AG10803 (cell line): ENCODE measurements around the gene CSH2.
"Not testable (repeated sequence)": the region's sequence is repeated elsewhere in the genome, so short reads cannot be mapped to it uniquely, and the experiment has no call there.

Experiments
- DNase-seq: peaks from one replicate; pipeline ENCODE4 v3.0.0; 2010; ENCODE audit warnings: low read depth
- H3K4me3 ChIP-seq: 2 replicates; pipeline ENCODE4 v1.5.1; 2011; ENCODE audit warnings: mild to moderate bottlenecking, low read length, control low read depth
- TF ChIP-seq, protein P1 (sequence below): conservative IDR thresholded peaks from 2 replicates; pipeline ENCODE4 v1.5.1; 2011; ENCODE audit warnings: mild to moderate bottlenecking, low read length, control low read depth, inconsistent platforms

Gene CSH2

DNA sequence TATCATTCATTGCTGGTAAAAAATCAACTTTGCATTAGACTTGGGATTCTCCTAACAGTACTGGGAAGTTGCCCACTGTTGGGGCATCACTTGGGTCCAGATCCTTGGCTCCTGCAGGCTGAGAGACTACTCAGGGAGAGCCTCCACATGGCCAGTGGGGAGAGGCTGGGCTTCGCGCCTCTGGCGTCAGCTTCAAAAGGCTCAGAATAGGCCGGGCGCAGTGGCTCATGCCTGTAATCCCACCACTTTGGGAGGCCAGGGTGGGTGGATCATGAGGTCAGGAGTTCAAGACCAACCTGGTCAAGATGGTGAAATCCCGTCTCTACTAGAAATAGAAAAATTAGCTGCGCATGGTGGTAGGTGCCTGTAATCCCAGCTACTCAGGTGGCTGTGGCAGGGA lies 41.0 kb upstream of the CSH2 start:
- TF ChIP-seq, protein P1, sequence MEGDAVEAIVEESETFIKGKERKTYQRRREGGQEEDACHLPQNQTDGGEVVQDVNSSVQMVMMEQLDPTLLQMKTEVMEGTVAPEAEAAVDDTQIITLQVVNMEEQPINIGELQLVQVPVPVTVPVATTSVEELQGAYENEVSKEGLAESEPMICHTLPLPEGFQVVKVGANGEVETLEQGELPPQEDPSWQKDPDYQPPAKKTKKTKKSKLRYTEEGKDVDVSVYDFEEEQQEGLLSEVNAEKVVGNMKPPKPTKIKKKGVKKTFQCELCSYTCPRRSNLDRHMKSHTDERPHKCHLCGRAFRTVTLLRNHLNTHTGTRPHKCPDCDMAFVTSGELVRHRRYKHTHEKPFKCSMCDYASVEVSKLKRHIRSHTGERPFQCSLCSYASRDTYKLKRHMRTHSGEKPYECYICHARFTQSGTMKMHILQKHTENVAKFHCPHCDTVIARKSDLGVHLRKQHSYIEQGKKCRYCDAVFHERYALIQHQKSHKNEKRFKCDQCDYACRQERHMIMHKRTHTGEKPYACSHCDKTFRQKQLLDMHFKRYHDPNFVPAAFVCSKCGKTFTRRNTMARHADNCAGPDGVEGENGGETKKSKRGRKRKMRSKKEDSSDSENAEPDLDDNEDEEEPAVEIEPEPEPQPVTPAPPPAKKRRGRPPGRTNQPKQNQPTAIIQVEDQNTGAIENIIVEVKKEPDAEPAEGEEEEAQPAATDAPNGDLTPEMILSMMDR = no peak
- no peak for DNase-seq
- H3K4me3 ChIP-seq = no peak overlapping the region

DNA sequence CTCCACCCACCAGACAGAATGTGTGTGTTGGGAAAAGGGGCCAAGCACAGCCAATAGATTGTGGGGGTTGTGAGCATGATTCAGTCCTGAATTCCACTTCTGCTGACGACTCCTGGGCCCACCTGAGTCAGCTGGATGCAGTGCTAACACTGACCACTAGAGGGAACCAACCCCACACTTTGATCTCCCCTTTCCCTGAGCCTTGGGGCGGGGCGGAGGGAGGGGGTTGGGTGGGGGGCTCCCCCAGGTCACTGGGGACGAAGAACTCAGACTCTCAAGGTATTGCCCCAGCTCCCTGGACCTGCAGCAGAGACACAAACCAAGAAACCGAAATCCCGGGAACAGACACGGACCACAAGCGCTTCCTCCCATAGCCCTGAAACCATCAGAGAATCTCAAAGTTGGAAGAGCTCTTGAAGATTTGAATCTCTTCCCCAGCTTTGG lies 38.2 kb upstream of the CSH2 start:
- TF ChIP-seq, protein P1 = peak; percentile 65
- peak; percentile 8 for DNase-seq
- no peak overlapping the region for H3K4me3 ChIP-seq

DNA sequence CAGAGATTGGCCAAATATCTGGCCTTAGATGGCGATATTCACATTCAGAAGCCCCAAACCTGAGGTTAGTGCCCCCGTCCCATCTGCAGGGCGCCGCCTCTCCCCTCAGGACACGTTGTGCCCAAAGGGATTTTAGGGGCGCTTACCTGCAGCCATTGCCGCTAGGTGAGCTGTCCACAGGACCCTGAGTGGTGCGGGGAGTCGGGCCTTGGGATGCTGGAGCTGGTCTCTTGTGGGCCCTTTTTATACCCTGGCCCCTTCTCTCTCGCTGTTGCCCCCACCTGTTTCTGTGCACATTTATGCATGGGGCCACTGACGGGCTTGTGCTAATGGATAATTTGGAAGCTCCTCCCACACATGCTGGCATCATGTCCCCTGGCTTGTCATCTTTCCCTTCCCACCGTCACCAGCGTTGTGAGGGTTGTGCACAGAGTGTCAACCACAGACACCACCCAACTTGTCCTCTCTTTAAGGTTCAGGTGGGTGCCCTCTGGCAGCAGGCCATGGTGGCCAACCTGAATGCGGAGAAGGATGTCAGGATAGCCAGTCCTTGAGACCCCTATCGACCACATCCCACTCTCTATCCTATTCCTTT lies 37.7 kb upstream of the CSH2 start, which contains the start of gene CSHL1:
Gene CSHL1 (minus strand): TSS at position 218 of the 595 bp plus-strand sequence. CDS start 62 bp downstream, at position 156.
- no peak within 1 kb of the TSS for H3K4me3 ChIP-seq

DNA sequence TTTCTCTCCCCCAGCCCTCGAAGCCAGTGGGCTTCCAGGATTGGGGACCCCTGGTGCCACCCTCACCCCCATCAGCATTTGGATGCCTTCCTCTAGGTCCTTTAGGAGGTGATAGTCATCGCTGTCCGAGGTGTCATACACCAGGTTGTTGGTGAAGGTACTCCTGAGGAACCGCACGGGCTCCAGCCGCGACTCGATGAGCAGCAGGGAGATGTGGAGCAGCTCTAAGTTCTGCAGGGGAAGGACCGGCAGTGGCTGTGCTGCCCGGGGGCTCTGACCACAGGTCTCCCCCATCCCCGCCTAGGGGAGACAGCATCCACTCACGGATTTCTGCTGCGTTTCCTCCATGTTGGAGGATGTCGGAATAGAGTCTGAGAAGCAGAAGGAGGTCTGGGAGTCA lies 36.6 kb upstream of the CSH2 start:
- TF ChIP-seq, protein P1 = no peak
- DNase-seq = no peak
- no peak overlapping the region for H3K4me3 ChIP-seq

More for the DNA sequence above, 37.7 kb upstream of the CSH2 start, which contains the start of gene CSHL1:
- TF ChIP-seq, protein P1 = no peak
- no peak for DNase-seq

DNA sequence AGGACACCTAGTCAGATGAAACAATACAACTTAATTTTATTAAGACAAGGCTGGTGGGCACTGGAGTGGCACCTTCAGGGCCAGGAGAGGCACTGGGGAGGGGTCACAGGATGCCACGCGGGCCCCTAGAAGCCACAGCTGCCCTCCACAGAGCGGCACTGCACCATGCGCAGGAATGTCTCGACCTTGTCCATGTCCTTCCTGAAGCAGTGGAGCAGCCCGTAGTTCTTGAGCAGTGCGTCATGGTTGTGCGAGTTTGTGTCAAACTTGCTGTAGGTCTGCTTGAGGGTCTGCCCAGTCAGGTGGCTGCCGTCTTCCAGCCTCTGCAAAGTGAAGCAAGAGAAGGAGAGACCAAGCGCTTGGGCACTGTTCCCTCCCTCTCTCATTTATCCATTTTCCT lies 36.1 kb upstream of the CSH2 start:
- not testable (repeated sequence) for H3K4me3 ChIP-seq, DNase-seq

DNA sequence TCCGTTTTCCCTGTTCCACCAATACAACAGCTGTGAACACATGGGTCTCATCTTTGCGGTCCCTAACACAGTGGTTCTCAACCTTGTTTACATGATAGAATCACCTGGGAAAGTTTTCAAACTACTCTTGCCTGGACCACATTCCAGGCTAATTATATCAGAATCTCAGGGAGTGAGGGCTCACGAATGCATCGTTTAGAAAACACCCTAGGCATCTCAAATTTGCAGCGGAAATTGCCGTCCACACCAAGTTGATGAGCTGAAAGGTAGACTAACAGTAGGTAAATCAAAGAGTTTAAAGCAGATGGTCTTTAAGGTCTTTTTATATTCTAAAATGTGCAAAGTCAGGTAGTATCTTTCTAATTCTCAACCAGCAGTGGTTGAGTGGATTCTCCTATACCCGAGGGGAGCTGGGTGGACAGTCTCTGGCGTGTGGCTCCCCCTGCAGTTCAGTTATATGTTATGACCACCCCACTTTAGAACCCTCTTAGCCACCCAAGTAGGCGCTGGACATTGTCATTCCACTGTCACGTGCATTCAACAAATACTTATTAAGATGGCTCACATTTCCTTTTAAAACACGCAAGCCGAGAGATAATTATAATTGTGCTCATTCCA lies 33.8 kb upstream of the CSH2 start:
- peak; percentile 20 for DNase-seq
- not testable (repeated sequence) for H3K4me3 ChIP-seq
- TF ChIP-seq, protein P1 = peak; percentile 32

DNA sequence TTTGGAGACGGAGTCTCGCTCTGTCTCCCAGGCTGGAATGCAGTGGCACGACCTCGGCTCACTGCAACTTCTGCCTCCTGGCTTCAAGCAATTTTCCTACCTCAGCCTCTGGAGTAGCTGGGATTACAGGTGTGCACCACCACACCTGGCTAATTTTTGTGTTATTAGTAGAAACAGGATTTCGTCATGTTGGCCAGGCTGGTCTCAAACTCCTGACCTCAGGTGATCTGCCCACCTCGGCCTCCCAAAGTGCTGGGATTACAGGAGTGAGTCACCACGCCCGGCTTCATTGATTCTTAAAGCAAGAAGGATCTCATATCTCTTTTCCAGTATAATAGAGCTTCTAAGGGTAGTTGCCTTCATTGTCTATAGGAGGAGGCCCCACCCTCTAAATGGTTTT lies 31.3 kb upstream of the CSH2 start:
- not testable (repeated sequence) for DNase-seq

DNA sequence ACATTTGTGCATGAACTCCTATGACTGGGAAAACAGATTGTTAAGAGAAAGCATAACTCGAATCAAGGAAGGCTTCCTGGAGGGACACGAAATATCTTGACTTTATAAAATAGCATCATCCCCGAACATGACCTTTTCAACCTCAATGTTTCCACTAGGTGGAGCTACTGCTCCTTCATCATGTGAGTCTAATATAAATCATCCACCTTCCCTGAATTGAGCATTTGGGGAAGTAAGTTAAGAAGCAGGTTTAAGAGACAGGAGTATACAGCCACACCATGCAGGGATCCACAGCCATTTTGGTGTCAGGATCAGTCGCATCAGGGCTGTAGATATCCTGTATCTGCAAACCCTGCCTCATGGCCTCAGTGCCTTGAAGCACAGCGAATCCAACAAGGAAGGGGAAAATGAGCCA lies 30.3 kb upstream of the CSH2 start:
- H3K4me3 ChIP-seq, DNase-seq: not testable (repeated sequence)
- TF ChIP-seq, protein P1 = peak; percentile 23

More for the DNA sequence above, 31.3 kb upstream of the CSH2 start:
- not testable (repeated sequence) for H3K4me3 ChIP-seq

DNA sequence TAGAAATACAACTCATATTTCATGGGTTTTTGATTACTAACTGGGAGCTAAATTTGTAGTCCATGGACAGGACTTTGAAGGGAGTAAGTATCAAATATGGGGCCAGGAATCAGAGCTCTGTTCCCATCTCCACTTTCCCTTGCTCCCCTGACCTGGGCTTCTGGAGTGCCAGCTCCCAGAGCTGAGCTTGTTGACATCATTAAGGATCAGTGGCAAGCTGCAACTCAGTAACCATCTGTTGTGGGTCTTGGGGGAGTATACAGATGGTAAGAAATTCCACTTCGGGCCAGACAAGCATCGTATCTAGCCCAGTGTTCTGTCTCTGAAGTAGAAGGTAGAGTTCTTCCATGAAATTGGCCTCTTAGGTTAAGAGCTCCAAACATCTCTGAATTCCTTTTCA lies 28.5 kb upstream of the CSH2 start:
- not testable (repeated sequence) for H3K4me3 ChIP-seq, DNase-seq

DNA sequence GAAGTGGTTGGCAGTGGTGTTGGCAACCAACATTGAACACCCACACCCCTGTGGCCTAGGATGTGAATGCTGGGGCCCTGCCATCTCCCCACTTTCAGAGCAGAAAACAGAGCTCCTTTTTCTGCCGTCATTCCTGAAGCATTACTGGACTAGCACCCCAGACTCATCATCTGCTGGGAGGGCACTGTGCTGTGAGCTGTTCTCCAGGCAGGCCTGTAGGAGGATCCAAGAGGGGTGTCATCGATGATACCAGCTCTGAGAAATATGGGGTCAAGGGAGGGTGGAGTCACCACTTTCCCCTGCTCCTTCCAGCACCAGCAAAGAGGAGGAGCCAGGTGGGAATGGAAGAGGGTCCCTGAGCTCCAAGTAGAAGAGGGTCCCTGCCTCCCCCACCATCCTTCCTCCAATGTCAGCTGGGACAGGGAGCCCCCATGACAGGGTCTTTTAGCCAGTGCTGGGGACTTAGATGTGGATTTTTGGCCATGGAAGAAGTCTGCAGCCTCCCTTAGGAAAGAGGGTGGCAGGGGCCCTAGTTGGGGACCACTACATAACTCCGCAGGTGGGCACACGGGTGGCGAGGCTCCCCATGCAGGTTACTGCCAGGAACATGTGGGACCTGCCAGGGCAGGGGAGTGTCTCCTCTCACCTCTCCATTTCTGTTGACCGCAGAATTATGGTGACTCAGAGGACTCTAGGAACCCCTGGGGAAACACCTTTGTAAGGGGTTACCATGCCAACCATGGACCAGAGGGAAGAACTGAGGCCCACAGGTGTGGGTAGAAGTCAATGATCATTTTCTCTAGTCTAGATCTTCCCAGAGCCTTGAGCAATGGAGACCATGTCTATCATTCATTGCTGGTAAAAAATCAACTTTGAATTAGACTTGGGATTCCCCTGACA lies 25.7 kb upstream of the CSH2 start:
- not testable (repeated sequence) for H3K4me3 ChIP-seq, DNase-seq
